HEK293T (cell line): Measurements from ENCODE around the gene CYB5R2.

ENCODE experiments used
- FOXK2 ChIP-seq: fragments of 450-650 bp; IDR thresholded peaks from 2 replicates; pipeline ENCODE4 v1.6.1; 2016; ENCODE audit warnings: mild to moderate bottlenecking
- HDGF ChIP-seq: fragments of 450-650 bp; IDR thresholded peaks from 2 replicates; pipeline ENCODE4 v1.6.1; 2017; ENCODE audit warnings: antibody characterized with exemption, borderline replicate concordance
- TARDBP ChIP-seq: fragments of 450-650 bp; IDR thresholded peaks from 2 replicates; pipeline ENCODE4 v1.6.1; 2016
- ZNF384 ChIP-seq: fragments of 450-650 bp; IDR thresholded peaks from 2 replicates; pipeline ENCODE4 v1.6.1; 2016

GRCh38 chr11:7675631-7676030, 2.3 kb upstream of the CYB5R2 start:
- TF ChIP-seq FOXK2 (no peak), HDGF (no peak), TARDBP (no peak), ZNF384 (no peak)
